IMR-90 (cell line): ENCODE data around the gene ZNF385C. TPM values are rescaled to one million over a fixed set of nuclear protein-coding genes. Genes with fewer than 3 reads are reported as not detected.

Experiments
- ATAC-seq: fragments of 200-7000 bp; cut with Tn5 transposase; 2 replicates; pipeline ENCODE4 v1.9.1; 2020; ENCODE audit warnings: low read depth, mild to moderate bottlenecking, moderate library complexity
- Bru-seq: library from RNA; stranded (reverse); fragments of 400-500 nt; gene quantifications from one replicate; lab custom pipeline; 2021; lab: Mats Ljungman, UMichigan
- BruChase-seq, 2 experiments: library from RNA; stranded (reverse); fragments of 400-500 nt; gene quantifications; one replicate each; lab custom pipeline; 2021; lab: Mats Ljungman, UMichigan
- BruUV-seq: library from RNA; stranded (reverse); fragments of 400-500 nt; replicated peaks from 2 replicates; lab custom pipeline; 2021; lab: Mats Ljungman, UMichigan
- CTCF ChIA-PET: fragments of 300-600 bp; formaldehyde crosslinking; extraction: SDS; loops from one replicate; lab custom pipeline; 2021; ENCODE audit warnings: antibody characterized with exemption; lab: Yijun Ruan, JAX
- POLR2A ChIA-PET: fragments of 300-600 bp; sonication (Branson Sonifier 250); formaldehyde crosslinking; loops from one replicate; lab custom pipeline; 2022; ENCODE audit warnings: antibody characterized with exemption; ENCODE audit not compliant: unreplicated experiment; lab: Charles Lee
- DNase-seq: peaks from one replicate; pipeline ENCODE4 v3.0.0; 2013
- H2AFZ ChIP-seq: replicated peaks from 2 replicates; pipeline ENCODE3; 2013; ENCODE audit warnings: low read length, mild to moderate bottlenecking; ENCODE audit not compliant: poor library complexity
- H2AK5ac ChIP-seq: 2 replicates; pipeline ENCODE4 v1.6.1; 2013; ENCODE audit warnings: low read depth, low read length, inconsistent platforms
- H2AK9ac ChIP-seq: replicated peaks from 2 replicates; pipeline ENCODE3; 2013; ENCODE audit warnings: mild to moderate bottlenecking, low read depth, low read length, moderate library complexity; ENCODE audit not compliant: poor library complexity
- H2BK120ac ChIP-seq: 2 replicates; pipeline ENCODE4 v1.6.1; 2013; ENCODE audit warnings: low read depth, low read length, inconsistent platforms
- H2BK15ac ChIP-seq: 3 replicates; pipeline ENCODE4 v1.6.1; 2013; ENCODE audit warnings: low read depth, low read length, inconsistent platforms
- H2BK20ac ChIP-seq: 2 replicates; pipeline ENCODE4 v1.6.1; 2013; ENCODE audit warnings: low read depth, mild to moderate bottlenecking, inconsistent platforms, low read length, moderate library complexity
- H2BK5ac ChIP-seq: 2 replicates; pipeline ENCODE4 v1.6.1; 2013; ENCODE audit warnings: mild to moderate bottlenecking, low read depth, low read length, inconsistent platforms; ENCODE audit not compliant: poor library complexity, severe bottlenecking
- H3K14ac ChIP-seq: replicated peaks from 2 replicates; pipeline ENCODE4 v1.6.1; 2013; ENCODE audit warnings: low read depth, low read length, inconsistent platforms
- H3K18ac ChIP-seq: 2 replicates; pipeline ENCODE4 v1.6.1; 2013; ENCODE audit warnings: low read depth, low read length, control low read depth
- H3K23ac ChIP-seq: 2 replicates; pipeline ENCODE4 v1.6.1; 2013; ENCODE audit warnings: low read depth, low read length, inconsistent platforms
- H3K27ac ChIP-seq: 2 replicates; pipeline ENCODE4 v1.5.1; 2013; ENCODE audit warnings: mild to moderate bottlenecking, control low read depth, low read length; ENCODE audit not compliant: insufficient read depth
- H3K27me3 ChIP-seq: 2 replicates; pipeline ENCODE4 v1.6.1; 2013; ENCODE audit warnings: low read length; ENCODE audit not compliant: control insufficient read depth, insufficient read depth
- H3K36me3 ChIP-seq: 2 replicates; pipeline ENCODE4 v1.6.1; 2013; ENCODE audit warnings: low read length, mixed read lengths; ENCODE audit not compliant: control insufficient read depth, insufficient read depth
- H3K4ac ChIP-seq: 2 replicates; pipeline ENCODE4 v1.6.1; 2013; ENCODE audit warnings: low read depth, low read length, inconsistent platforms
- H3K4me1 ChIP-seq: 2 replicates; pipeline ENCODE4 v1.6.1; 2013; ENCODE audit warnings: low read length, mixed read lengths; ENCODE audit not compliant: control insufficient read depth, insufficient read depth
- H3K4me2 ChIP-seq: 2 replicates; pipeline ENCODE4 v1.6.1; 2013; ENCODE audit warnings: low read depth, mild to moderate bottlenecking, control low read depth, low read length, moderate library complexity
- H3K4me3 ChIP-seq: 2 replicates; pipeline ENCODE4 v1.5.1; 2013; ENCODE audit warnings: low read depth, mild to moderate bottlenecking, control low read depth, low read length, moderate library complexity; ENCODE audit not compliant: insufficient read depth
- H3K56ac ChIP-seq: 2 replicates; pipeline ENCODE4 v1.6.1; 2013; ENCODE audit warnings: low read length, inconsistent platforms; ENCODE audit not compliant: insufficient read depth; ENCODE audit errors: extremely low read depth
- H3K79me1 ChIP-seq, 2 experiments: 2 replicates each; pipeline ENCODE4 v1.6.1; 2013; ENCODE audit warnings: low read length in 2 of 2, inconsistent platforms in 1 of 2, low read depth in 1 of 2
- H3K9ac ChIP-seq: 2 replicates; pipeline ENCODE4 v1.6.1; 2013; ENCODE audit warnings: low read depth, low read length, control low read depth
- H3K9me1 ChIP-seq: 2 replicates; pipeline ENCODE4 v1.6.1; 2013; ENCODE audit warnings: low read length, inconsistent platforms; ENCODE audit not compliant: insufficient read depth
- H3K9me3 ChIP-seq: 2 replicates; pipeline ENCODE4 v1.6.1; 2013; ENCODE audit warnings: low read length; ENCODE audit not compliant: control insufficient read depth, insufficient read depth
- H4K20me1 ChIP-seq: 2 replicates; pipeline ENCODE4 v1.6.1; 2013; ENCODE audit warnings: low read length, inconsistent platforms; ENCODE audit not compliant: insufficient read depth
- H4K5ac ChIP-seq: 2 replicates; pipeline ENCODE4 v1.6.1; 2013; ENCODE audit warnings: mild to moderate bottlenecking, low read depth, low read length, control low read depth
- H4K8ac ChIP-seq, 2 experiments: 2 replicates each; pipeline ENCODE4 v1.6.1; 2013; ENCODE audit warnings: low read depth in 2 of 2, low read length in 2 of 2, control low read depth in 1 of 2, inconsistent platforms in 1 of 2
- H4K91ac ChIP-seq: 2 replicates; pipeline ENCODE4 v1.6.1; 2013; ENCODE audit warnings: low read depth, low read length, inconsistent platforms; ENCODE audit not compliant: insufficient read depth
- CHD1 ChIP-seq: IDR thresholded peaks from 2 replicates; pipeline ENCODE4 v1.6.1; 2012; ENCODE audit warnings: low read depth, low read length, improper control_type of control experiment
- CTCF ChIP-seq: conservative IDR thresholded peaks from 2 replicates; pipeline ENCODE4 v1.5.1; 2012; ENCODE audit warnings: mild to moderate bottlenecking, low read depth, low read length, improper control_type of control experiment
- ELK1 ChIP-seq: fragments of 150-350 bp; IDR thresholded peaks from 2 replicates; pipeline ENCODE4 v1.6.1; 2016; ENCODE audit warnings: low read depth, mild to moderate bottlenecking, low read length, moderate library complexity, borderline replicate concordance
- MAFK ChIP-seq: IDR thresholded peaks from 2 replicates; pipeline ENCODE4 v1.6.1; 2012; ENCODE audit warnings: low read depth, low read length, improper control_type of control experiment
- MAZ ChIP-seq: IDR thresholded peaks from 2 replicates; pipeline ENCODE4 v1.6.1; 2012; ENCODE audit warnings: low read depth, mild to moderate bottlenecking, low read length, improper control_type of control experiment, moderate library complexity, borderline replicate concordance
- RAD21 ChIP-seq: IDR thresholded peaks from 2 replicates; pipeline ENCODE4 v1.6.1; 2012; ENCODE audit warnings: low read length, improper control_type of control experiment
- RCOR1 ChIP-seq: IDR thresholded peaks from 2 replicates; pipeline ENCODE4 v1.6.1; 2012; ENCODE audit warnings: mild to moderate bottlenecking, low read length, improper control_type of control experiment; ENCODE audit not compliant: insufficient replicate concordance
- SMC3 ChIP-seq: fragments of 150-350 bp; IDR thresholded peaks from 2 replicates; pipeline ENCODE4 v1.6.1; 2016; ENCODE audit warnings: low read depth, mild to moderate bottlenecking, antibody characterized with exemption, low read length, moderate library complexity
- WGBS, 2 experiments: methylation state at CpG; one replicate each; pipeline versions ENCODE4 v1.1.5 to v1.1.7; 2013; ENCODE audit warnings: missing lambda C conversion rate in 2 of 2; ENCODE audit not compliant: insufficient read length in 1 of 2; ENCODE audit errors: extremely low coverage in 2 of 2; 5-methylcytosine and 5-hydroxymethylcytosine counted together
- dilution Hi-C: fragments of 300-500 bp; cut with HindIII; formaldehyde crosslinking; loops from one replicate; pipeline ENCODE4 v1.14.3; 2018; ENCODE audit warnings: low sequenced_read_pairs; ENCODE audit not compliant: unreplicated experiment
- in situ Hi-C: fragments of 300-500 bp; cut with MboI; formaldehyde crosslinking; loops from 3 replicates; pipeline ENCODE4 v1.14.3; 2019; ENCODE audit warnings: low sequenced_read_pairs, inconsistent platforms, mixed read lengths
- intact Hi-C: fragments of 100-400 bp; cut with micrococcal nuclease; formaldehyde crosslinking; loops from 2 replicates; pipeline ENCODE4 v1.10.0; 2022
- long read RNA-seq: library from polyadenylated mRNA; unstranded; transcript quantifications from one replicate; pipeline ENCODE4 v2.0.0, GENCODE V29; 2021; ENCODE audit not compliant: unreplicated experiment
- polyA plus RNA-seq, 3 experiments: library from polyadenylated mRNA; depleted of rRNA; stranded (reverse); fragments of >200 nt; gene quantifications; 2 replicates each; pipeline ENCODE4 v1.2.3, GENCODE V29; 2012; ENCODE audit warnings: low replicate concordance in 1 of 3
- total RNA-seq: library from RNA; depleted of rRNA; stranded (reverse); fragments of >200 nt; gene quantifications from 2 replicates; pipeline ENCODE4 v1.2.3, GENCODE V29; 2012; rRNA removed
- TF ChIP-seq, protein P1 (sequence below): fragments of 150-350 bp; IDR thresholded peaks from 2 replicates; pipeline ENCODE4 v1.6.1; 2017; ENCODE audit warnings: mild to moderate bottlenecking, antibody characterized with exemption, low read length, low read depth

ZNF385C gene, protein sequence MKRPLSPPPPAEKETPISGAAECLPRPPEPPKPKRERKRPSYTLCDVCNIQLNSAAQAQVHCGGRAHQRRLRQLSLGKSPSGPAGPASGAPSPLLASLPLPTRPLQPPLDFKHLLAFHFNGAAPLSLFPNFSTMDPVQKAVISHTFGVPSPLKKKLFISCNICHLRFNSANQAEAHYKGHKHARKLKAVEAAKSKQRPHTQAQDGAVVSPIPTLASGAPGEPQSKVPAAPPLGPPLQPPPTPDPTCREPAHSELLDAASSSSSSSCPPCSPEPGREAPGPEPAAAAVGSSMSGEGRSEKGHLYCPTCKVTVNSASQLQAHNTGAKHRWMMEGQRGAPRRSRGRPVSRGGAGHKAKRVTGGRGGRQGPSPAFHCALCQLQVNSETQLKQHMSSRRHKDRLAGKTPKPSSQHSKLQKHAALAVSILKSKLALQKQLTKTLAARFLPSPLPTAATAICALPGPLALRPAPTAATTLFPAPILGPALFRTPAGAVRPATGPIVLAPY
- not detected in 2 replicates for total RNA-seq
- polyA plus RNA-seq (2012; rRNA removed), result not detected in 2 replicates
- polyA plus RNA-seq (2012; cell fraction: cytosol; rRNA removed), result not detected in 2 replicates
- polyA plus RNA-seq (2012; cell fraction: nucleus; rRNA removed; ENCODE audit: low replicate concordance), result not detected in 2 replicates
- not detected for Bru-seq, nascent RNA
- BruChase-seq, experiment 1, labeled RNA remaining after a 6-hour chase, result not detected
- not detected for BruChase-seq, experiment 2, labeled RNA remaining after a 2-hour chase
- long read RNA-seq, result 0 reads

GRCh38 chr17:42097691-42098631, at the start of gene ZNF385C:
TSS of gene ZNF385C (minus strand) at chr17:42098473. CDS start at chr17:42063056, 35,417 bp downstream.
- intact Hi-C loops, result no loop called here
- WGBS, 2 experiments, result 1% methylated on average over 10 of the region's 52 CpGs; no CpG with 5 or more reads in 1 of the 2 experiments
- dilution Hi-C loops, result no loop called here
- Histone ChIP-seq H4K20me1 (no peaks in the 10 kb centered on the region), H4K91ac (no peak within 1 kb of the TSS), H3K36me3 (no peaks in the 10 kb centered on the region), H3K4ac (no peak within 1 kb of the TSS), H2BK5ac (no peak within 1 kb of the TSS), H3K14ac (no peak within 1 kb of the TSS; the same call in 1 of the 2 replicates), H3K56ac (no peak within 1 kb of the TSS), H3K27ac (no peak within 1 kb of the TSS), H2BK20ac (no peak within 1 kb of the TSS), H4K5ac (no peak within 1 kb of the TSS), H3K4me1 (no peaks in the 10 kb centered on the region), H2BK15ac (no peak within 1 kb of the TSS), H4K8ac (no peak within 1 kb of the TSS), H3K23ac (no peak within 1 kb of the TSS; the same call in 1 of the 2 replicates), H3K9me3 (no peaks in the 10 kb centered on the region), H2AFZ (peak within 1 kb of the TSS; percentile 76), H3K9ac (no peak within 1 kb of the TSS), H3K9me1 (no peaks in the 10 kb centered on the region), H3K79me1 (no peaks in the 10 kb centered on the region), H3K4me2 (no peak within 1 kb of the TSS), H2BK120ac (no peak within 1 kb of the TSS), H2AK5ac (no peak within 1 kb of the TSS), H2AK9ac (peak within 1 kb of the TSS; percentile 72), H3K4me3 (no peak within 1 kb of the TSS), H3K27me3 (peaks cover 62% of the 10 kb centered on the region), H3K18ac (no peak within 1 kb of the TSS)
- BruUV-seq, result no TSS peak
- ATAC-seq, result no peak
- in situ Hi-C loops, result no loop called here
- no peak for DNase-seq
- ChIA-PET POLR2A (no interaction called here), CTCF (interaction anchor here (0.6 kb wide), 1 partner anchor 9 kb away, joined by 3 read pairs; no protein-coding TSS in a partner anchor)
- TF ChIP-seq SMC3, result no peak
- no peak for TF ChIP-seq RCOR1
- no peak for TF ChIP-seq MAFK
- no peak for TF ChIP-seq MAZ
- no peak for TF ChIP-seq CTCF
- TF ChIP-seq ELK1, result no peak
- TF ChIP-seq CHD1, result no peak
- no peak for TF ChIP-seq RAD21
- TF ChIP-seq, protein P1, sequence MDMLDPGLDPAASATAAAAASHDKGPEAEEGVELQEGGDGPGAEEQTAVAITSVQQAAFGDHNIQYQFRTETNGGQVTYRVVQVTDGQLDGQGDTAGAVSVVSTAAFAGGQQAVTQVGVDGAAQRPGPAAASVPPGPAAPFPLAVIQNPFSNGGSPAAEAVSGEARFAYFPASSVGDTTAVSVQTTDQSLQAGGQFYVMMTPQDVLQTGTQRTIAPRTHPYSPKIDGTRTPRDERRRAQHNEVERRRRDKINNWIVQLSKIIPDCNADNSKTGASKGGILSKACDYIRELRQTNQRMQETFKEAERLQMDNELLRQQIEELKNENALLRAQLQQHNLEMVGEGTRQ, result no peak
